ENCODE data around the gene IQCE.

DNA sequence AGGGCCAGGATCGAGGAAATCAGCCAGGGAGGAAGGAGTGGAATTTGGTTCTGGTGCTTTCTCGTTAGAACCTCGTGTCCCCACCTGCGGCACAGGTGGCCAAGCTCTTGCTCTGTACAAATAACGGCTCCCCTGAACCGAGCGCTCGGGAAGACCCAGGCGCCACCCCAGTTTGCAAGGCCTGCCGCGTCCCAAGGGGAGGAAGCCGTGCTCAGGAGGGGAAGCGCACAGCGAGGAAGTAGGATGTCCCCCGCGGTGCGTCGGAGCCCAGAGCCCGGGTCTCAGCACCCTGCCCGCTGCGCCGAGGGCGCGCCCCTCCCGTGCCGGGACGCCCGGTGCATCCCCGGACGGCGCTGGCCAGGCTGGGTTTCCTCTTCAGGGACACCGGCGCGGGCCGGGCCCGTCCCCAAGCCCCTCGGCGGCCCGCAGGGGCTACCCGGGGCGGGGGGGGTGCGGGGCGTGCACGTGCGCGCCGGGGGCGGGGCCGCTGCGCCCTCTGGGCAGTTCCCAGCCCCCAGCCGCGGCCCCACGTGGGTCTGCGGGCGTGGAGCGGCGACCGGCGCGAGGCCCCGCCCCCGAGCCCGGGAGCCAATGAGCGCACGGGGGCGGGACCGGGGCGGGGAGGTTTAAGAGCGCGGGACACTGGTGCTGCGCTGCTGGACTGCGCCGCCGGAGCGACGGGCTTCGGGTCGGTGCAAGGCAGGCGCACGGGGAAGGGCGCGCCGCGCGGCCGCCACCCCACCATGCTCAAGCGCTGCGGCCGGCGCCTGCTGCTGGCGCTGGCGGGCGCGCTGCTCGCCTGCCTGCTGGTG lies 39.5 kb upstream of the IQCE start, which contains the start of gene LFNG:
- TF ChIP-seq BHLHE40 (IDR thresholded peaks at IDR 0.05; ENCODE audit: borderline replicate concordance) (no peak), ELF4 (IDR thresholded peaks at IDR 0.05) (no peak), FOXK2 (IDR thresholded peaks at IDR 0.05) (no peak), SP1 (IDR thresholded peaks at IDR 0.05) (no peak), HDGF (IDR thresholded peaks at IDR 0.05; ENCODE audit: borderline replicate concordance) (no peak), ZNF384 (IDR thresholded peaks at IDR 0.05) (no peak), FOXM1 (IDR thresholded peaks at IDR 0.05; ENCODE audit: borderline replicate concordance) (no peak), SUZ12 (IDR thresholded peaks at IDR 0.05) (no peak)
